Measurements from ENCODE around the gene THUMPD2.
"Not testable (repeated sequence)": the region's sequence is repeated elsewhere in the genome, so short reads cannot be mapped to it uniquely, and the experiment has no call there.

The THUMPD2 gene

GRCh38 chr2:39800752-39801151, 21.7 kb upstream of the THUMPD2 start:
- POLR2A ChIA-PET, result no interaction called here
- no peak for TF ChIP-seq TARDBP (IDR thresholded peaks at IDR 0.05)
- TF ChIP-seq SP1 (IDR thresholded peaks at IDR 0.05), result no peak
- TF ChIP-seq SUZ12 (IDR thresholded peaks at IDR 0.05), result no peak
- TF ChIP-seq HDGF (IDR thresholded peaks at IDR 0.05; ENCODE audit: borderline replicate concordance), result no peak
- no peak for TF ChIP-seq LEF1 (IDR thresholded peaks at IDR 0.05; ENCODE audit: borderline replicate concordance)
- no peak for TF ChIP-seq ZNF384 (IDR thresholded peaks at IDR 0.05)
- no peak for TF ChIP-seq CTBP1 (IDR thresholded peaks at IDR 0.05; ENCODE audit: borderline replicate concordance)
- TF ChIP-seq ELF4 (IDR thresholded peaks at IDR 0.05), result no peak
- no peak for TF ChIP-seq FOXK2 (IDR thresholded peaks at IDR 0.05)
- TF ChIP-seq ARNT (IDR thresholded peaks at IDR 0.05), result no peak
- TF ChIP-seq FOXM1 (IDR thresholded peaks at IDR 0.05; ENCODE audit: borderline replicate concordance), result no peak
- no peak for TF ChIP-seq L3MBTL2 (conservative IDR thresholded peaks at IDR 0.05)
- TF ChIP-seq NFRKB (IDR thresholded peaks at IDR 0.05), result no peak
- no peak for TF ChIP-seq FOXA1 (IDR thresholded peaks at IDR 0.05)
- no peak for TF ChIP-seq BHLHE40 (IDR thresholded peaks at IDR 0.05; ENCODE audit: borderline replicate concordance)
- no peak for DNase-seq (ENCODE audit: extremely low spot score)
- CTCF ChIA-PET, result no interaction called here

GRCh38 chr2:39796134-39796533, 17.1 kb upstream of the THUMPD2 start:
- CTCF ChIA-PET, result no interaction called here
- POLR2A ChIA-PET, result no interaction called here
- no peak for DNase-seq (ENCODE audit: extremely low spot score)
- TF ChIP-seq FOXM1 (IDR thresholded peaks at IDR 0.05; ENCODE audit: borderline replicate concordance) (no peak), TARDBP (IDR thresholded peaks at IDR 0.05) (no peak), FOXA1 (IDR thresholded peaks at IDR 0.05) (no peak), HDGF (IDR thresholded peaks at IDR 0.05; ENCODE audit: borderline replicate concordance) (no peak)

GRCh38 chr2:39790216-39790818, 11.3 kb upstream of the THUMPD2 start:
- DNase-seq (ENCODE audit: extremely low spot score); CTCF ChIA-PET; POLR2A ChIA-PET: not testable (repeated sequence)
- TF ChIP-seq ARNT (IDR thresholded peaks at IDR 0.05) (peak; percentile 84), PKNOX1 (IDR thresholded peaks at IDR 0.05) (peak; percentile 91), CTBP1 (IDR thresholded peaks at IDR 0.05; ENCODE audit: borderline replicate concordance) (peak; percentile 84), LEF1 (IDR thresholded peaks at IDR 0.05; ENCODE audit: borderline replicate concordance) (0 out of 2 replicates have a peak, but pooled peaks have one; percentile 29)

- POLR2A ChIA-PET, result no interaction called here
- CTCF ChIA-PET, result no interaction called here
- no peak for TF ChIP-seq ELF4 (IDR thresholded peaks at IDR 0.05)
- no peak for TF ChIP-seq TARDBP (IDR thresholded peaks at IDR 0.05)
- TF ChIP-seq FOXA1 (IDR thresholded peaks at IDR 0.05), result no peak
- TF ChIP-seq FOXM1 (IDR thresholded peaks at IDR 0.05; ENCODE audit: borderline replicate concordance), result no peak
- no peak for TF ChIP-seq CTBP1 (IDR thresholded peaks at IDR 0.05; ENCODE audit: borderline replicate concordance)
- TF ChIP-seq NFRKB (IDR thresholded peaks at IDR 0.05), result no peak
- TF ChIP-seq ZNF384 (IDR thresholded peaks at IDR 0.05), result no peak
- no peak for TF ChIP-seq BHLHE40 (IDR thresholded peaks at IDR 0.05; ENCODE audit: borderline replicate concordance)
- TF ChIP-seq HDGF (IDR thresholded peaks at IDR 0.05; ENCODE audit: borderline replicate concordance), result no peak
- TF ChIP-seq PKNOX1 (IDR thresholded peaks at IDR 0.05), result no peak
- TF ChIP-seq SUZ12 (IDR thresholded peaks at IDR 0.05), result no peak
- TF ChIP-seq FOXK2 (IDR thresholded peaks at IDR 0.05), result no peak
- no peak for TF ChIP-seq L3MBTL2 (conservative IDR thresholded peaks at IDR 0.05)
- no peak for TF ChIP-seq SP1 (IDR thresholded peaks at IDR 0.05)
- TF ChIP-seq LEF1 (IDR thresholded peaks at IDR 0.05; ENCODE audit: borderline replicate concordance), result no peak
- TF ChIP-seq ARNT (IDR thresholded peaks at IDR 0.05), result no peak
- no peak for DNase-seq (ENCODE audit: extremely low spot score)
These were observed 8.9 kb upstream of the THUMPD2 start for GRCh38 chr2:39787950-39788349.

DNA sequence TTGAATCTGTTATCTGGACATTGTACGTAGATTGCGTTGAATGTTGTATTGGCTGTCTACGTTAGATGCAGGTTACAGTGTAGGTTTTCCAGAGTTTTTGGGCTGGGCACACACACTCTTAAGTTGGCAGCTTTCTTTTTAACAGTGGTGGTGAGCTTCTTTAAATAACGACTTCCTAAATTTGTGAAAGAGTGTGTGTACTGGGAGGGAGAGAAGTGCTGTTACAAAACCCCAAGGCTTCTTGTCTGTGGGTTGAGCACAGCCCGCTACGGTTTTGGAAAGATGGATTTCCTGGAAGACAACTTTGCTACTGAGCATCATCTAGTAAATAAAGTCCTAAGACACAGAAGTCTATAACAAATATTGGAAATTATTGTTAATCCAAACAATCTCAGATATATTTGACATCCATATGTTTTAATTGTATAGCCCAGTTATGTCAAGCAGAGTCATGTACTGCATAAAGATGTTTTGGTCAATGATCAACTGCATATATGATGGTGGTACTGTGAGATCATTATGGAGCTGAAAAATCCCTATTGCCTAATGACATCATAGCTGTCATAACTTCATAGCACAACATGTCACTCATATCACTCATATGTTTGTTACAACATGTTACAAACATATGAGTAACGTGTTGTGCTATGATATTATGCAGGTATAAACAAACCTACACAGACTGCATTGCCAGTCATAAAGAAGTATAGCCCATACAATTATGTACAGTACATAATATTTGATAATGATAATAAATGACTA, 7.9 kb upstream of the THUMPD2 start:
- CTCF ChIA-PET, result no interaction called here
- TF ChIP-seq PKNOX1 (IDR thresholded peaks at IDR 0.05) (0 out of 2 replicates have a peak, but pooled peaks have one; percentile 20), TARDBP (IDR thresholded peaks at IDR 0.05) (no peak), ZNF384 (IDR thresholded peaks at IDR 0.05) (no peak), BHLHE40 (IDR thresholded peaks at IDR 0.05; ENCODE audit: borderline replicate concordance) (no peak), CTBP1 (IDR thresholded peaks at IDR 0.05; ENCODE audit: borderline replicate concordance) (no peak), ELF4 (IDR thresholded peaks at IDR 0.05) (no peak), SUZ12 (IDR thresholded peaks at IDR 0.05) (no peak)
- POLR2A ChIA-PET, result no interaction called here
- DNase-seq (ENCODE audit: extremely low spot score), result no peak

GRCh38 chr2:39782591-39782990, 3.5 kb upstream of the THUMPD2 start:
- ChIA-PET POLR2A (no interaction called here), CTCF (no interaction called here)
- DNase-seq (ENCODE audit: extremely low spot score), result no peak
- TF ChIP-seq TARDBP (IDR thresholded peaks at IDR 0.05), result no peak
- TF ChIP-seq FOXA1 (IDR thresholded peaks at IDR 0.05), result no peak
- TF ChIP-seq NFRKB (IDR thresholded peaks at IDR 0.05), result no peak
- TF ChIP-seq CTBP1 (IDR thresholded peaks at IDR 0.05; ENCODE audit: borderline replicate concordance), result no peak

All from HEK293T (cell line).